ENCODE data around the gene SYTL1. TPM values are rescaled to one million over a fixed set of nuclear protein-coding genes. Genes with fewer than 3 reads are reported as not detected.
A peak's percentile ranks its signal among the peaks of the same experiment; 100 is the strongest.

The SYTL1 gene
- total RNA-seq, 1 experiment from 2014 or later: 81.8 TPM

DNA sequence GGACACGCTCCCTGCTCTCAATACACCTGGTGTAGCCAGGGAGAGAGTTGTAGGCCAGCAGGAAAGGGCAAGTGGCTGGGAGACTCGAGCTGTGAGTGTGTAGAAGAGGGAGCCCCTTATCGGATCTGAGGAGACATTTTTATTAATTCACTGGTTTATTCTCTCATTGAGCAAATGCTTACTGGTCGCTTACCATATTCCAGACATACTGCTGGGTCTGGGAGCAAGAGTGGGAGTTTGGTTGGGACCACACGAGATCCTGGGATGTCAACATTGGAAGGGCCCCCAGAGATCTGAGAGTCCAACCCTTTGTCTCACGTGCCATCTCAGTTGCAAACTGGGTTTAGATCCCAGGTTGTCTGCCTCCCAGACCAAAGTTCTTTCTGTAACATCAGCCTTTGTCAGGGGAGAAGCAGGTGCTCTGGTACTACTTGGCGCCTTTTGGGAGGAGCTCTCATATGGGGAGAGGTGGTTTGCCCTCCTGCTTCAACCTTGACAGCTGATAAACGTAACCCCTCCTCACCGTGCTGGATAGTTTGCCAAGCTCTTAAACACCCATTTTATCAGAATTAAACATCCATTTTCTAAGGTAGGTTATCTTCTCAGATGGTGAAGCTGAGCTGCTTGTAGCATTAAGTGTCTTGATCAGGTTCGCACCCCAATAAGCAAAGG, 19.1 kb upstream of the SYTL1 start:
- TSS peak; percentile 55 for BruUV-seq (replicated peaks)
- H3K36me3 Mint-ChIP-seq (ENCODE audit: insufficient read depth, unreplicated experiment): peaks cover 16% of the 10 kb centered on the region
- no peaks in the 10 kb centered on the region for H3K27me3 Mint-ChIP-seq (ENCODE audit: insufficient read depth, unreplicated experiment)
- DNase-seq (ENCODE audit: unreplicated experiment): no peak
- no peak for TF ChIP-seq CTCF (IDR thresholded peaks at IDR 0.05; ENCODE audit: unreplicated experiment)
- no peaks in the 10 kb centered on the region for H3K9me3 Mint-ChIP-seq (ENCODE audit: unreplicated experiment)
- H3K27ac Mint-ChIP-seq (ENCODE audit: low read depth, unreplicated experiment): peak overlapping the region; percentile 94
- peak overlapping the region; percentile 91 for H3K4me3 Mint-ChIP-seq (ENCODE audit: unreplicated experiment)
- H3K4me1 Mint-ChIP-seq (ENCODE audit: insufficient read depth, unreplicated experiment): peaks cover 5% of the 10 kb centered on the region
- ChIA-PET CTCF (interaction anchor here (0.7 to 6.2 kb wide), 8 partner anchors 10 to 284 kb away, joined by 3 to 57 read pairs (median 3); no protein-coding TSS in a partner anchor), POLR2A (interaction anchor here (0.7 to 2.4 kb wide), 20 partner anchors 10 to 533 kb away, joined by 3 to 49 read pairs (median 4); partner anchors contain the start of genes MAP3K6, SLC9A1, SYTL1 and WASF2)
- intact Hi-C loops (cut with micrococcal nuclease): loop anchor here (1.0 kb wide), 1 partner anchor 19 kb away; no protein-coding TSS in a partner anchor

DNA sequence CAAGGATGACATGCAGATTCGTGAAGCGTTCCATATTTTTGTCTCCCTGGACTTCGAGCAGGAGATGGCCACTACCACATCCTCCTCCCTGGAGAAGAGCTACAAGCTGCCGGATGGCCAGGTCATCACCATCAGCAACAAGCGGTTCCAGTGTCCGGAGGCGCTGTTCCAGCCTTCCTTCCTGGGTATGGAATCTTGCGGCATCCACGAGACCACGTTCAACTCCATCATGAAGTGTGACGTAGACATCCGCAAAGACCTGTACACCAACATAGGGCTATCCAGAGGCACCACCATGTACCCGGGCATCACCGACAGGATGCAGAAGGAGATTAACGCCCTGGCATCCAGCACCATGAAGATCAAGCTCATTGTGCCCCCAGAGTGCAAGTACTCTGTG, 16.5 kb upstream of the SYTL1 start:
- no TSS peak for BruUV-seq (replicated peaks)
- POLR2A ChIA-PET: interaction anchor here (1.6 to 3.0 kb wide), 2 partner anchors 9 to 17 kb away, joined by 4 to 13 read pairs; partner anchors contain the start of gene SYTL1
- no peaks in the 10 kb centered on the region for H3K9me3 Mint-ChIP-seq (ENCODE audit: unreplicated experiment)

GRCh38 chr1:27327964-27328363, 13.9 kb upstream of the SYTL1 start:
- ChIA-PET POLR2A (interaction anchor here (0.6 kb wide), 1 partner anchor 44 kb away, joined by 3 read pairs; no protein-coding TSS in a partner anchor), CTCF (interaction anchor here (0.6 to 6.2 kb wide), 6 partner anchors 29 to 281 kb away, joined by 3 to 57 read pairs (median 4); no protein-coding TSS in a partner anchor)
- no peak overlapping the region for H3K4me3 Mint-ChIP-seq (ENCODE audit: unreplicated experiment)
- no peaks in the 10 kb centered on the region for H3K9me3 Mint-ChIP-seq (ENCODE audit: unreplicated experiment)
- no peaks in the 10 kb centered on the region for H3K27me3 Mint-ChIP-seq (ENCODE audit: insufficient read depth, unreplicated experiment)
- no peak for TF ChIP-seq CTCF (IDR thresholded peaks at IDR 0.05; ENCODE audit: unreplicated experiment)
- peaks cover 14% of the 10 kb centered on the region for H3K4me1 Mint-ChIP-seq (ENCODE audit: insufficient read depth, unreplicated experiment)
- no peak for DNase-seq (ENCODE audit: unreplicated experiment)
- peak overlapping the region; percentile 13 for H3K27ac Mint-ChIP-seq (ENCODE audit: low read depth, unreplicated experiment)
- intact Hi-C loops (cut with micrococcal nuclease): no loop called here
- BruUV-seq (replicated peaks): no TSS peak
- peaks cover 43% of the 10 kb centered on the region for H3K36me3 Mint-ChIP-seq (ENCODE audit: insufficient read depth, unreplicated experiment)

More for the DNA sequence above, 16.5 kb upstream of the SYTL1 start:
- H3K27ac Mint-ChIP-seq (ENCODE audit: low read depth, unreplicated experiment): no peak overlapping the region
- H3K4me3 Mint-ChIP-seq (ENCODE audit: unreplicated experiment): no peak overlapping the region
- peaks cover 14% of the 10 kb centered on the region for H3K4me1 Mint-ChIP-seq (ENCODE audit: insufficient read depth, unreplicated experiment)
- H3K27me3 Mint-ChIP-seq (ENCODE audit: insufficient read depth, unreplicated experiment): no peaks in the 10 kb centered on the region
- intact Hi-C loops (cut with micrococcal nuclease): no loop called here
- peaks cover 31% of the 10 kb centered on the region for H3K36me3 Mint-ChIP-seq (ENCODE audit: insufficient read depth, unreplicated experiment)
- CTCF ChIA-PET: interaction anchor here (1.9 to 6.2 kb wide), 3 partner anchors 8 to 63 kb away, joined by 7 to 57 read pairs (median 36); no protein-coding TSS in a partner anchor
- no peak for TF ChIP-seq CTCF (IDR thresholded peaks at IDR 0.05; ENCODE audit: unreplicated experiment)
- no peak for DNase-seq (ENCODE audit: unreplicated experiment)

GRCh38 chr1:27330786-27331185, 11.0 kb upstream of the SYTL1 start:
- Mint-ChIP-seq H3K4me1 (ENCODE audit: insufficient read depth, unreplicated experiment) (peaks cover 9% of the 10 kb centered on the region), H3K9me3 (ENCODE audit: unreplicated experiment) (no peaks in the 10 kb centered on the region), H3K27me3 (ENCODE audit: insufficient read depth, unreplicated experiment) (no peaks in the 10 kb centered on the region), H3K4me3 (ENCODE audit: unreplicated experiment) (no peak overlapping the region), H3K27ac (ENCODE audit: low read depth, unreplicated experiment) (no peak overlapping the region), H3K36me3 (ENCODE audit: insufficient read depth, unreplicated experiment) (peaks cover 47% of the 10 kb centered on the region)
- DNase-seq (ENCODE audit: unreplicated experiment): no peak
- ChIA-PET POLR2A (interaction anchor here (1.0 kb wide), 1 partner anchor 13 kb away, joined by 4 read pairs; no protein-coding TSS in a partner anchor), CTCF (interaction anchor here (0.6 kb wide), 2 partner anchors 15 to 789 kb away, joined by 3 to 8 read pairs; no protein-coding TSS in a partner anchor)
- intact Hi-C loops (cut with micrococcal nuclease): no loop called here
- BruUV-seq (replicated peaks): no TSS peak
- TF ChIP-seq CTCF (IDR thresholded peaks at IDR 0.05; ENCODE audit: unreplicated experiment): no peak
